Thyroid gland (tissue), 4 donors: Measurements from ENCODE around the gene CACNB4. TPM values are rescaled to one million over a fixed set of nuclear protein-coding genes. Genes with fewer than 3 reads are reported as not detected.

Experiments used
- DNase-seq, 2 donors: peaks; one replicate each; pipeline ENCODE4 v3.0.0-alpha.2; 2019
- H3K27ac ChIP-seq, 3 donors: fragments of 200-600 bp; sonication (generic); 1 replicate in 2 of 3; 2 replicates in 1 of 3; pipeline ENCODE4 v1.5.1; 2016 to 2019; ENCODE audit warnings: mild to moderate bottlenecking in 1 of 3, moderate library complexity in 1 of 3
- H3K27me3 ChIP-seq: fragments of 200-600 bp; sonication (generic); one replicate; pipeline ENCODE4 v1.5.1; 2019
- H3K36me3 ChIP-seq, 2 donors: fragments of 200-600 bp; sonication (generic); one replicate each; pipeline ENCODE4 v1.5.1; 2016 to 2019
- H3K4me1 ChIP-seq, 2 donors: fragments of 200-600 bp; sonication (generic); one replicate each; pipeline ENCODE4 v1.5.1; 2017 to 2019
- H3K4me3 ChIP-seq, 3 donors: fragments of 200-600 bp; sonication (generic); replicated peaks in 1 of 3; 1 replicate in 2 of 3; 2 replicates in 1 of 3; pipeline ENCODE4 v1.5.1; 2016; ENCODE audit warnings: mild to moderate bottlenecking in 1 of 3
- H3K9me3 ChIP-seq: fragments of 200-600 bp; sonication (generic); one replicate; pipeline ENCODE4 v1.5.1; 2017
- CTCF ChIP-seq, 6 experiments: fragments of 200-600 bp in 3 of 6; fragments of 450-650 bp in 3 of 6; sonication (generic) in 3 of 6; IDR thresholded peaks; one replicate each; pipeline ENCODE4 v1.5.1; 2016 to 2019; ENCODE audit warnings: antibody characterized with exemption in 6 of 6, mild to moderate bottlenecking in 2 of 6, inconsistent platforms in 1 of 6, moderate library complexity in 1 of 6
- POLR2A ChIP-seq, 2 donors: fragments of 450-650 bp; IDR thresholded peaks; one replicate each; pipeline ENCODE4 v1.6.1; 2017; ENCODE audit warnings: antibody characterized with exemption in 2 of 2, mild to moderate bottlenecking in 2 of 2, moderate library complexity in 1 of 2
- WGBS, 2 donors: methylation state at CpG; one replicate each; pipeline ENCODE4 v1.1.5; 2017; 5-methylcytosine and 5-hydroxymethylcytosine counted together
- intact Hi-C: fragments of 100-400 bp; cut with DNase I; formaldehyde crosslinking; loops from one replicate; pipeline ENCODE4 v1.15.1; 2023
- total RNA-seq, 4 donors: library from RNA; depleted of rRNA; stranded (reverse); fragments of >200 nt; gene quantifications; one replicate each; pipeline ENCODE4 v1.2.3, GENCODE V29; 2016

Gene CACNB4
- total RNA-seq, 4 donors from 2014 or later: 3.0 to 3.6 (median 3.2) TPM

DNA sequence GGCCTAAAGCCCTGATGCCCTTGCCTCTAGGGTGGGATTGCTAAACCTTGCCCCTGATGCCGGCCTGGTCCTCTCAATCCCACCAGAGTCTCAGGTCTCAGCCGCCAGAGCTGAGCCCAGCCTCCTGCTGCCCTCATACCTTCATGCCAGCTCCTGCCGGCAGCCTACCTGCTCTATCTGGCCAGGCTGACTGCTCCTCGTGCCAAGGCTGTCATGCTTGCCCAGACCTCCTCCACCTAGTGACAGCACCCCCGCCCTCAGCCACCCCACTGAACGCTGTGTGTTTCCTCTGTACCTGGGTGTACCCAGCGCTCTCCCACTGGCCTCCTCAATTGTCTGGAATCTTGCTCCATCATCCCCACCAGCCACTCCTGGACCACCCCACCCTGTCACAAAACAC lies 120.1 kb downstream of the CACNB4 start:
- H3K27me3 ChIP-seq: no peaks in the 10 kb centered on the region
- H3K4me1 ChIP-seq: no peaks in the 10 kb centered on the region
- no peak overlapping the region for H3K4me3 ChIP-seq
- WGBS, 2 donors: 70 to 72% methylated on average over 7 of the region's 7 CpGs
- H3K27ac ChIP-seq: no peak overlapping the region
- peak; percentile 74 to 83 for DNase-seq
- intact Hi-C loops: no loop called here
- H3K9me3 ChIP-seq: no peaks in the 10 kb centered on the region
- TF ChIP-seq CTCF (IDR thresholded peaks at IDR 0.05) (no peak), POLR2A (IDR thresholded peaks at IDR 0.05) (no peak)
- no peaks in the 10 kb centered on the region for H3K36me3 ChIP-seq

- TF ChIP-seq CTCF (IDR thresholded peaks at IDR 0.05) (no peak), POLR2A (IDR thresholded peaks at IDR 0.05) (no peak)
- H3K4me1 ChIP-seq: peaks cover 3 to 4% of the 10 kb centered on the region in 2 donors
- no peaks in the 10 kb centered on the region for H3K36me3 ChIP-seq
- 84 to 86% methylated on average over 3 of the region's 3 CpGs for WGBS, 2 donors
- no peaks in the 10 kb centered on the region for H3K9me3 ChIP-seq
- intact Hi-C loops: no loop called here
- H3K27ac ChIP-seq: no peak overlapping the region
- no peaks in the 10 kb centered on the region for H3K27me3 ChIP-seq
- no peak for DNase-seq
- no peak overlapping the region for H3K4me3 ChIP-seq
Observed at GRCh38 chr2:151977631-151978030, 121.2 kb downstream of the CACNB4 start.

- Histone ChIP-seq H3K4me1 (peaks cover 6 to 10% of the 10 kb centered on the region in 2 donors), H3K27ac (no peak overlapping the region), H3K36me3 (no peaks in the 10 kb centered on the region), H3K27me3 (no peaks in the 10 kb centered on the region), H3K4me3 (no peak overlapping the region), H3K9me3 (no peaks in the 10 kb centered on the region)
- WGBS, 2 donors: 79 to 92% methylated on average over 2 of the region's 2 CpGs
- TF ChIP-seq CTCF (IDR thresholded peaks at IDR 0.05): no peak
- TF ChIP-seq POLR2A (IDR thresholded peaks at IDR 0.05): no peak
- no peak for DNase-seq
- intact Hi-C loops: no loop called here
Observed at GRCh38 chr2:151976945-151977353, 121.9 kb downstream of the CACNB4 start.

DNA sequence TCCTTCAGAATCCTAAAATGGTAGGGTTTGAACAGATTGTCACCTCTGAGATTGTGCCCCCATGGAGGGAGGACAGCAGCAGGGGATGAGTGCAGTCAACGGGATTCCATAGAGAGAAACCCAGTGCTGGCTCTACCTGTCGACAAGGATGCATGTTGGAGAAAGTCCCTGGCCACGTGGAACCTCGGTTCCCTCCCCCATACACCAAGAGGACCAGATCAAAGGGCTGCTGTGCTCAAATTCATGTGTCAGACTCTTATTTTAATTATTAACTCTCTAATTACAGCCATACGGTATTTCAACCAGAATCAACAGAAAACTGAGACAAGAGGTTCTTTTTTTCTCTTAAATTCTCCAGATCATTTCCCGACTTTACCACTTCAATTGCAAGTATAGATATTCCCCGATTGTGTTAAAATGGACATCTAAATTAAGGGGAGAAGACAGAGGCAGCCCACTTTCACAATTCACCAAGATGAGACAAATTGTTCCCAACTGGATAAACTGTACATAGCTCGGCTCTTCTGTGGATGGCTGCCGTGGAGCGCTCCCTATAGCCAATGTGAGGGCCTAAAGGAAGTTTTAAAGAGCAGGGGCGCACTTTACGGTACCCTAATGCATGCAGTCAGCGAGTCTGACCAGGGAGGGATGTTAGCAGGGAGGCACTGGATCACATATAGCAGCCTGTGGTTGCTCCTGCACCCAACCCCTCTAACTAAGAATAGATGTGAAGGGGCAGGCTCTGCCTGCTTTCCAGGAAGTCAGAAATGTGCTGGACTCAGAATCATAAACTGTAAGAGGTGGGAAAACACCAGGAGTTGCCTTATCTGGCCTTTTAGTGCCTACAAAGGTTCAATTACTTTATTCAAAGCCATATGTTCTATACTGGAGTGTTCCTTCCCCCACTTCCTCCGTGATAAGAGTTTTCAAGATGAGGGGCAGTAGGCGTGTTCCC lies 123.1 kb downstream of the CACNB4 start:
- Histone ChIP-seq H3K9me3 (no peaks in the 10 kb centered on the region), H3K36me3 (no peaks in the 10 kb centered on the region), H3K4me3 (no peak overlapping the region), H3K4me1 (peaks cover 6 to 15% of the 10 kb centered on the region in 2 donors), H3K27ac (no peak overlapping the region), H3K27me3 (no peaks in the 10 kb centered on the region)
- 92 to 93% methylated on average over 15 of the region's 15 CpGs for WGBS, 2 donors
- intact Hi-C loops: no loop called here
- no peak for DNase-seq
- TF ChIP-seq POLR2A (IDR thresholded peaks at IDR 0.05) (no peak), CTCF (IDR thresholded peaks at IDR 0.05) (no peak)

DNA sequence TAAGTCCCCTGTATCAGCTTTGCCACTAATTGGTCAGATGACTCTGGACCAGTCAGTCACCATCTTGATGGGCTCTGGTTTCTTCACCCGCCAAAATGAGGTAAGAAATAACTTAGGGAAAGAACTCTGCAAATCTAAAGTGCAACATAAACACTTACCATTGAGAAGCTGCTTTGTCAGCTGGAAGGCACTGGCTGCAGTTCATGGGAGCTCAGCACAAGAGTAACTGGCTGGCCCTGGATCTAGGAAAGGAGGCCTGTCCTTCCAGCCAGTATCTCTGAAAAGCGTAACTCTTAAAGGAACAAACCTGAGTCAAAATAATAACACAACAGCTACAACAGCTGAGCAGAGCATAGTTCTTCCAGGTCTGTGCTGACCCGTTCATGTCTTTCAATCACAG lies 123.9 kb downstream of the CACNB4 start:
- intact Hi-C loops: no loop called here
- H3K9me3 ChIP-seq: no peaks in the 10 kb centered on the region
- no peak overlapping the region for H3K4me3 ChIP-seq
- WGBS, 2 donors: 85 to 88% methylated on average over 3 of the region's 3 CpGs
- H3K36me3 ChIP-seq: no peaks in the 10 kb centered on the region
- no peaks in the 10 kb centered on the region for H3K27me3 ChIP-seq
- peaks cover 6 to 15% of the 10 kb centered on the region in 2 donors for H3K4me1 ChIP-seq
- no peak for DNase-seq
- H3K27ac ChIP-seq: no peak overlapping the region
- TF ChIP-seq CTCF (IDR thresholded peaks at IDR 0.05) (no peak), POLR2A (IDR thresholded peaks at IDR 0.05) (no peak)
